Activated T-helper 17 cell treated with anti-CD3 and anti-CD28 coated beads, Interleukin-2, amount 50 U/mL, for 72 hours (primary cell): Measurements from ENCODE around the gene OR11H12. TPM values are rescaled to one million over a fixed set of nuclear protein-coding genes. Genes with fewer than 3 reads are reported as not detected.
"Not testable (repeated sequence)": the region's sequence is repeated elsewhere in the genome, so short reads cannot be mapped to it uniquely, and the experiment has no call there.

Experiments
- ATAC-seq: fragments of 150-1000 bp; cut with Tn5 transposase; replicated peaks from 2 replicates; pipeline ENCODE4 v1.10.0; 2021; ENCODE audit warnings: mild to moderate bottlenecking, moderate library complexity
- H3K27ac Mint-ChIP-seq: one replicate; pipeline ENCODE4 v1.8.0; 2022; ENCODE audit warnings: mixed read lengths
- H3K27me3 Mint-ChIP-seq: one replicate; pipeline ENCODE4 v1.8.0; 2022; ENCODE audit warnings: mixed read lengths
- H3K36me3 Mint-ChIP-seq: one replicate; pipeline ENCODE4 v1.8.0; 2022; ENCODE audit warnings: low read depth, mild to moderate bottlenecking, mixed read lengths
- H3K4me1 Mint-ChIP-seq: one replicate; pipeline ENCODE4 v1.8.0; 2022; ENCODE audit warnings: mixed read lengths
- H3K4me3 Mint-ChIP-seq: one replicate; pipeline ENCODE4 v1.8.0; 2022; ENCODE audit warnings: mild to moderate bottlenecking, mixed read lengths
- H3K9me3 Mint-ChIP-seq: one replicate; pipeline ENCODE4 v1.8.0; 2022; ENCODE audit warnings: mixed read lengths
- total RNA-seq, 2 donors: library from RNA; stranded (reverse); gene quantifications; one replicate each; pipeline ENCODE4 v1.2.3, GENCODE V29; 2022

The OR11H12 gene, protein sequence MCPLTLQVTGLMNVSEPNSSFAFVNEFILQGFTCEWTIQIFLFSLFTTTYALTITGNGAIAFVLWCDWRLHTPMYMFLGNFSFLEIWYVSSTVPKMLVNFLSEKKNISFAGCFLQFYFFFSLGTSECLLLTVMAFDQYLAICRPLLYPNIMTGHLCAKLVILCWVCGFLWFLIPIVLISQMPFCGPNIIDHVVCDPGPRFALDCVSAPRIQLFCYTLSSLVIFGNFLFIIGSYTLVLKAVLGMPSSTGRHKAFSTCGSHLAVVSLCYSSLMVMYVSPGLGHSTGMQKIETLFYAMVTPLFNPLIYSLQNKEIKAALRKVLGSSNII
- not detected for total RNA-seq

DNA sequence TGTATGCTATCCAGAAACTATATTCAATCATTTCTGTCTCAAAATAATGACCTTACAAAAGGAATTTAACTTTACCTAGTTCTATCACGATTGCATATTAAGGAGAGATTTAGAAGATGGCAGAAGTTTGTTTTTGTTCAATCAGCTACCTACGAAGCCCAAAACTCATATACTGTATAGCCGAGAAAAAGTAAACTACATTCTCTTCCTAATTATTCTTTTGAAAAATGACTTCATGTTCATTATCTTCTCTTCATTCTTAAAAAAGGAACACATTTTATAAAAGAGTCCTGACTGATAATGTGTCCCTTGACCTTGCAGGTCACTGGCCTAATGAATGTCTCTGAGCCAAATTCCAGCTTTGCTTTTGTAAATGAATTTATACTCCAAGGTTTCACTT, at the start of gene OR11H12:
Gene OR11H12, plus strand, starts transcription at position 301 of the 400 bp plus-strand sequence. Its CDS starts 0 bp downstream, at position 301.
- H3K27ac Mint-ChIP-seq, H3K4me1 Mint-ChIP-seq, H3K9me3 Mint-ChIP-seq, H3K27me3 Mint-ChIP-seq, H3K36me3 Mint-ChIP-seq, H3K4me3 Mint-ChIP-seq, ATAC-seq: not testable (repeated sequence)

DNA sequence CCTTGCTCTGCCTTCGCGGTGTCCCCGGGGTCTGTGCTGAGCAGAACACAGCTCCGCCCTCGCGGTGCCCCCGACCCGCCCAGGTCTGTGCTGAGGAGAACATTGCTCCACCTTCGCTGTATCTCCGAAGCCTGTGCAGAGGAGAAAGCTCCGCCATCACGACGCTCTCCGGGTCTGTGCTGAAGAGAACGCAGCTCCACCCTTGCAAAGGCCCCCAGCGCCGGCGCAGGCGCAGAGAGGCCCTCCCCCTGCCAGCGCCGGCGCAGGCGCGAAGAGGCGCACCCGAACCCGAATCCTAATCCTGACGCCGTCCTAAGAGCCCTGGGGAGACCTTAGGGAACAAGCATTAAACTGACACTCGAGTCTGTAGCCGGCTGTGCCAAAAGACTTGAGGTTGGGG, 18.0 kb upstream of the OR11H12 start:
- not testable (repeated sequence) for H3K27me3 Mint-ChIP-seq, H3K4me3 Mint-ChIP-seq, H3K4me1 Mint-ChIP-seq, H3K27ac Mint-ChIP-seq, ATAC-seq, H3K36me3 Mint-ChIP-seq, H3K9me3 Mint-ChIP-seq

DNA sequence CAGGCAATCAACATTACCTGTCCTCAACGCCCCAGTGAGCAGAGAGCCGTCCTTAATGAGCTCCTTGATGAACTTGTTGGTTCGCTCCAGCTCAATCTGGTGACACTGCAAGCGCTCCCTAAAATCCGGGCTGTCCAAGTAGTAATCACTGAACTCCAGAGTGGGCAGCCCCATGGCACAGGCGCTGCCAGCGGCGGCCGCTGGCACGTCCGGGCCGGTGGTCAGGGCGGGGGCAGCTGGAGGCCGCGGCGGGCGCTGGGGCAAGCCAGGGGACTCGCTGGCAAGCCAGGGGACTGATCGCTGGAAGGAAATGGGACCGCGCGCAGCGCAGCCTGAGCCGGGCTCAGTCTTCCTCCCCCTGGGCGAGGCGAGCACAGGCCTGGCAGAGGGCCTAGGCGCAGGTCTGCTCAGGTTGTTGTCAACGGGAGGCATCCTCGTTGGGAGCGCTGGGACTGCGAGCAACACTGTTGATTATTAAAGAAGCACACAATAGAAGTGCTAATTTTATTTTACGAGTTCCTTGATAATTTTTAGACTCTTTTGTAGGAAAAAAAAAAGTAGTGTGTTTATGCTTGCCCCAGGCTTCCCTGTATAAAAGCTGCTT, 25.8 kb downstream of the OR11H12 start:
- H3K36me3 Mint-ChIP-seq, H3K27ac Mint-ChIP-seq, ATAC-seq: not testable (repeated sequence)

DNA sequence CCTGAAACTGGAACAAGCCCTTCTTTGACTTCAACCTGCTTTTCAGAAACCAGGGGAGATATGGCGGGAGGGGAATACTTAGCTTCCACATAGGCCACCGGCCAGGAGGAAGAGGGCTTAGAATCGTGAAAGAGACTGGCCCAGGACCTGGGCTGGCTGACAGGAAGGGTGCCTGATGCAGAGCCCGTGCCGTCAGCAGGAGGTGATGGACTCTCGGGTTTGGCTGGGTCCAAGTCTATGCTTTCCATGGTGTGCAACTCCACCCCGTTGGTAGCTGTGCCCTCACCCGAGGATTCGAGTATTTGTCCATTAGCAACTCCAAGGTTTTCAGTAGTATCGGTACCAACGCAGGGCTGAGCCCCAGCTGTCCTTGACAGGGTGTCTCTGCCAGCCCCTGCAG, 35.1 kb downstream of the OR11H12 start:
- not testable (repeated sequence) for H3K36me3 Mint-ChIP-seq, H3K4me3 Mint-ChIP-seq, H3K9me3 Mint-ChIP-seq, H3K4me1 Mint-ChIP-seq, ATAC-seq, H3K27ac Mint-ChIP-seq, H3K27me3 Mint-ChIP-seq

More for the DNA sequence above, 25.8 kb downstream of the OR11H12 start:
- H3K27me3 Mint-ChIP-seq, H3K4me1 Mint-ChIP-seq, H3K9me3 Mint-ChIP-seq, H3K4me3 Mint-ChIP-seq: not testable (repeated sequence)

DNA sequence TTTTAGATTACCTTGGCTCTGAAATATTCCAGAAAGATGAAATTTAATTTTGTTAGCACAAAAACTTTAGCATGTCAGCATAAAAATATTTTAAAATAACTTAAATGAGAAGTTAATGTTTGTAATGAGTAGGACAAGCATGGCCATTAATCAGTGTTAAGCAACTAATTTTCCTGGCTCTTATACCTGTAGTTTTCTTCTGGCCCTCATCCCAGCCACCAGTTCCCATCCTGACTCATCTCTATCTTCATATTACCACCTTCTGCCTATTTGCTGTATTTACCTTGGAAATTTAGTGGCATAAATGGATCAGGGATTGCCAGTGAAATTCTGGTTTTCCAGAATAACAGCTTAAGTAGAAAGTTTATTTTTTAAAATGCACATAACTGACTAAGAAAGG, 37.1 kb downstream of the OR11H12 start:
- H3K9me3 Mint-ChIP-seq, H3K4me3 Mint-ChIP-seq, H3K27me3 Mint-ChIP-seq, H3K27ac Mint-ChIP-seq, ATAC-seq, H3K36me3 Mint-ChIP-seq, H3K4me1 Mint-ChIP-seq: not testable (repeated sequence)

DNA sequence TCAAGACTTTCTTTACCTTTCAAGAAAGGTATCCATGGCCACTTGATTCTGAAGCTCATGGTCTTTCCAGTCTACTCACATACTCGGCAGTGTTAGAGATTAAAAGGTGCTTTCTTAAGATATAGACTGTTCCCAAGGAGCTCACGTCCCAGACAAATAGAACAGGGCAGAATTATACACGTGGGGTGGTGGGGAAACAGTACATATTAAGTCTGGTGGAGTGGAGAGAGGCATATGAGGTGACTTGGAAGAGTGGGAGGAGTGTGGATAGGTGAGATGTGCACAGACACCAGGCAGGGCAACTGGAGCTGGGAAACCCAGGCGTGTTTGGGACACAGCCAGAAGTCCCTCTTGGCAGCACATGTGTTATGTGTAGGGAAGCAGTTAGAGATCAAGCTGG, 37.9 kb downstream of the OR11H12 start:
- not testable (repeated sequence) for H3K4me3 Mint-ChIP-seq, H3K36me3 Mint-ChIP-seq, H3K9me3 Mint-ChIP-seq, H3K27me3 Mint-ChIP-seq, ATAC-seq, H3K4me1 Mint-ChIP-seq, H3K27ac Mint-ChIP-seq

DNA sequence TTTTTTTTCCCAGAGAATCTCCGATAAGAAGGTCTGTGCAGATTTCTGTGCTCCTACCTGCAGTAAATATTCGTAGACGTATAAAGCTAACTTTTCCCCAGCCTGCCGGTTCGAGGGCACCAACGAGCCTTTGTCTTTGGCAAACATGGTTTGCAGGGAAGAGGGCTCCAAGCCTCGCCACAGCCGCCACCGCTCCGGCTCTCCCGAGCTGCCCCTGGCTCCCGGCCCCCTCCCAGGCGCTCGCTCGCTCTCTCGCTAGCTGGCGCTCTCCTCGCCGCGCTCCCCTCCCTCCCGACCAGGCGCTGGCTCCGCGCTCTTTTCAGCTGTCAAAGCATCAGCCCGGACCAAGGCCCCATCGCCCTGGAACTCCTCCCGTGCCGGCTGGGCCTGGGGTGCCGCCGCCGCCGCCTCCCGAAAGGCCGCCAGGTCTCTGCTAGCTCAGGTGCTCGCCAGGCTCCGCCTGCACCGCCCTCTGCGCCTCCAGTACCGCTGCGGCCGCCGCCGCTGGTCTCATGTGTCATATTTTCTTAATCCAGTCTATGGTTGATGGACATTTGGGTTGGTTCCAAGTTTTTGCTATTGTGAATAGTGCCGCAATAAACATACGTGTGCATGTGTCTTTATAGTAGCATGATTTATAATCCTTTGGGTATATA, 45.3 kb downstream of the OR11H12 start:
- not testable (repeated sequence) for H3K27me3 Mint-ChIP-seq, H3K27ac Mint-ChIP-seq, H3K4me1 Mint-ChIP-seq, H3K36me3 Mint-ChIP-seq, ATAC-seq, H3K4me3 Mint-ChIP-seq, H3K9me3 Mint-ChIP-seq
